Cerebellar cortex (tissue), 1 donor: ENCODE data around the gene ZNF132.
"Not testable (repeated sequence)": the region's sequence is repeated elsewhere in the genome, so short reads cannot be mapped to it uniquely, and the experiment has no call there.

Experiments
- DNase-seq: peaks from one replicate; pipeline ENCODE4 v3.0.0-alpha.2; 2015; ENCODE audit warnings: low spot score

ZNF132 gene

GRCh38 chr19:58406818-58407657 is 32.9 kb downstream of the ZNF132 start:
- DNase-seq: peak; percentile 50

- DNase-seq: not testable (repeated sequence)
Measured at GRCh38 chr19:58403920-58404478, 36.0 kb downstream of the ZNF132 start.

DNA sequence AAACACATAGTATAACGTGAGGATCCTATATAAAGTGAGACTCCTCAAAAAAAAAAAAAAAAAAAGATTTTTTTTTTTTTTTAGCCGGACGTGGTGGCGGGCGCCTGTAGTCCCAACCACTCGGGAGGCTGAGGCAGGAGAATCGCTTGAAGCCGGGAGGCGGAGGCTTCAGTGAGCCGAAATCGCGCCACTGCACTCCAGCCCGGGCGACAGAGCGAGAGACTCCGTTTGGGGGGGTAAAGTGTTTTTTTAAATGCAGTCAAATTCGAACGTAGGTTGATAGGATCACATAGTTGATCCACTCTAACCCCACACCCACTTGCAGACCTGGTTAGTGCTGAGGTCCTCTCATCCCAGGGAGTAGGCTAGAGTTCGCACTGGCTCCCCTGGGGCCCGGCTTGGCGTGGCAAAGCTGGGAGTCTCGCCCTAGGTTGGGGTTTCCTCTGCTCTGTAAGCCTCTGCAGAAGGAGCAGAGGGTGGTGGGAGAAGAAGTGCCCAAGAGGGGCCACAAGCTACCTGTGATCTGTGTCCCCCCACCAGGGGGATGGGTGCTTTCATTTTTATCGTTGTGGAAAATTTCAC is 38.0 kb downstream of the ZNF132 start:
- no peak for DNase-seq

- DNase-seq: peak; percentile 99
Measured at GRCh38 chr19:58400916-58401839, 38.8 kb downstream of the ZNF132 start.

DNA sequence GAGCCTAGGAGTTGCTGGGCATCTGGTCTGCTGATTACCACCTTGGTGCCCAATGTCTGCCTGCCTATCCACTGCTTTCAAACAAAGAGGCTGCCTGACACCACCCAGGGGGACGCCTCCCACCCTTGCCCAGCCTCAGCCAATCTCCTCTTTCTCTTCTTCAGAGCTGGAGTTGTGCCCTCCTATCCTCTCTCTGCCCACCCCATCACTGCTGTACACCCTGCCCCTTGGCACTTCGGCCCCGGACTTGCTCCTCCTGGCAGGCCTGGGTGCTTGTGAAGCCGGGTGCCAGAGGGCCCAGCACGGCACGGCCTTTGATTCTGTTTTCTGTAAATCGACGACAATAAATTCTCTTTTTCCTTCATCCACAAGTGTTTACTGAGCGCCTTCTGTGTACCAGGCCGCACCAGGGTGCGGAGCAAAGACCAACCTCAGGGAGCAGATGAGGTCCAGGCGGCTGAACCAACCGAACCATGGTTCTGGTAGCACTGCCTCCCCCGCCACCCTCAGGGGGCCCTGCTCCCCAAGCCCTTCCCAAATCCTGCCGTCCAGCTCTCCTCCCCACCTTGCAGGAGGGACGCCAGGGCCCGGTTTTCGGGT is 39.5 kb downstream of the ZNF132 start:
- peak; percentile 92 for DNase-seq

DNA sequence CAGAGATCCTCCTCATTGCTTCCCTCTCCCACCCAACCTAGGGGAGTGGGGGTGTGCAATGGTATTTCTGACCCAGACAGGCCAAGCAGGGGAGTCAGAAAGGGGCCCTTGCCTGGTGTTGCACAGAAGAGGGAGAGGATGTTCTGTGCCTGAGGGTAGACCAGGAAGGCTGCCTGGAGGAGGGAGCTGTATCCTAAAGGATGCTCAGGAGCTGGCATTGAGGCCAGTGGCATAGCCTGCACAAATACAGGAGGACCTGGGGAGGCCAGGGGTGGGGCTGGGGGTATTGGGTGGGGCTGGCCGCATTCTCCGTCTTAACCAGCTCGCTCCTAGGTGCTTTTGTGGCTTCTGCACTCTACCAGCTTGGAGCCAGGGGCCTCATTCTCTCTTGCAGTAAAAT is 40.0 kb downstream of the ZNF132 start:
- no peak for DNase-seq

DNA sequence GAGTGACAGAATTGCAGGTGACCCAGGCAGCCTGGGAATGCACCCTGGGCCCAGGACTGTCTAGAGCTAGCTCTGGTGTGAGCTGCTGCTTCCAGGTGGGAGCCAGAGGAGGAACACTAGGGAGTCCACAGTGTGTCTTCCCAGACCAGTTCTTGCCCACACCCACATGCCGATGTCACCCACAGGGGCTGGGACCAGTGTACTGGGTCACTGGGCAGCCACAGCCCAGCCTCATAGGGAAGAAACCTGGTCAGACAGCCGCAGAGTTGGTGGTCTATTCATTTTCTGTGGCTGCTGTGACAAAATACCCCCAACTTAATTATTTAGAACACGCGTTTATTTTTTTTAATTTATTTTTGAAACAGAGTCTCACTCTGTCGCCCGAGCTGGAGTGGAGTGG is 41.4 kb downstream of the ZNF132 start:
- DNase-seq: no peak

GRCh38 chr19:58398087-58398486 is 41.9 kb downstream of the ZNF132 start:
- no peak for DNase-seq

DNA sequence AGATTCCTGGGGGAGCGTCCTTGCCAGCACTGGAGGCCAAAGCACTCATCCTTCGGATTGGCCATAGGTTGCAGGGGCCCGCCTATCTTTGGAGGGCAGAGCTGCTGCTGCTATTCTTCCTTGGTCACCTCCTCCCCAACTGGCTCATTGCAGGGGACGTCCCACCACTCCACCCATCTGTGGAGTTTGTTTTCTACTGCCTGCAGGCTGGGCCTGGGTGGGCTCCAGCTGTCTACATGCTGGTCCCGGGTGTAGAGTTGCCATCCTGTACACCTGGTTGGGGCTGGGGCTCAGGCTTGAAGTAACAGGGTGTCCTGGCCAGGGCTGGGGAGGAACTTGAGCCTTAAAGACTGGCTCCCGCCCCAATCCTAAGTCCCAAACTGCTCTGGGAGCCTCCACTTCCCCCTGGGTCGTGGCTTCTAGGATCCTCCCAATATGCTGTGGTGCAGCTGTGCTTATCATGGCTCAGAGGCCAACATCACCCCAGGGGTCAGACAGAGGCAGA is 42.4 kb downstream of the ZNF132 start:
- peak; percentile 31 for DNase-seq

- DNase-seq: no peak
Measured at GRCh38 chr19:58396691-58397532, 43.0 kb downstream of the ZNF132 start.

- no peak for DNase-seq
Measured at GRCh38 chr19:58395979-58396627, 43.9 kb downstream of the ZNF132 start.

- peak; percentile 42 for DNase-seq
Measured at GRCh38 chr19:58395220-58395978, 44.6 kb downstream of the ZNF132 start, which contains the start of gene RNF225. Gene RNF225, plus strand, starts transcription at chr19:58395656. Its CDS starts 434 bp downstream, at chr19:58396090.

- peak; percentile 15 for DNase-seq
Measured at GRCh38 chr19:58394821-58395219, 45.1 kb downstream of the ZNF132 start.

DNA sequence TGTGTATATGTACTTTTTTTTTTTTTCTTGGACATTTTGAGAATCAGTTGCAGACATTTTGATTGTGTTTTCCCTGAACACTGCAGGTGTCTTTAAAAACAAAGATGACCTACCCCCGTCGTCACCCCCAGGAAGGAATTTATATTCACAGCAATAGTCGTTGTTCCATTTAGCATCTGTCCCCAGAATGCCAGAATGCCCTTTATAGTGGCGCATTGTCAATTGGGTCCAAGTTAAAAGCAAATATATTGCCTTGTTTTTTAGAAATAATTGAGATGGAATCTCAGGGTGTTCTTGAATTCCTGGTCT is 46.3 kb downstream of the ZNF132 start:
- DNase-seq: no peak

DNA sequence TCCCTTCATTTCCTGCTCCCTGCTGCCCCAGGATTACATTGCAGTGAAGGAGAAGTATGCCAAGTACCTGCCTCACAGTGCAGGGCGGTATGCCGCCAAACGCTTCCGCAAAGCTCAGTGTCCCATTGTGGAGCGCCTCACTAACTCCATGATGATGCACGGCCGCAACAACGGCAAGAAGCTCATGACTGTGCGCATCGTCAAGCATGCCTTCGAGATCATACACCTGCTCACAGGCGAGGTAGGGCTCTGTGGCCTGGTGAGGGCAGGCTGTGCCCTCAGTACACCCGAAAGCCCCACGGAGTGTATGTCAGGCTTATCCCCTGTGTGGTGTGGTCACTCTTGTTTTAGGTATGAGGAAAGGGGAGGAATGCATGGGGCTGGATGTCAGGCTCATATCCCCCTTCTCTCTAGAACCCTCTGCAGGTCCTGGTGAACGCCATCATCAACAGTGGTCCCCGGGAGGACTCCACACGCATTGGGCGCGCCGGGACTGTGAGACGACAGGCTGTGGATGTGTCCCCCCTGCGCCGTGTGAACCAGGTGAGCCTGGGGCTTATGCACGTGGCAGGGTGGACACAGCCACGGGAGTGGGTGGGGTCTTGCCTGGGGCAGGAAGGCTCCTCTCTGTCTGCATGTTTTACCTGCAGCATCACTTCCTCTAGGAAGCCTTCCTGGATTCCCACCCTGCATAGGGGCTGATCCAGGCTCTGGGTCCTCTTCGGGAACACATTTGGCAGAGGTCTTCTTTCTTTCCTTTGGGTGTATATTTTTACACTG is 46.8 kb downstream of the ZNF132 start:
- DNase-seq: peak; percentile 23

DNA sequence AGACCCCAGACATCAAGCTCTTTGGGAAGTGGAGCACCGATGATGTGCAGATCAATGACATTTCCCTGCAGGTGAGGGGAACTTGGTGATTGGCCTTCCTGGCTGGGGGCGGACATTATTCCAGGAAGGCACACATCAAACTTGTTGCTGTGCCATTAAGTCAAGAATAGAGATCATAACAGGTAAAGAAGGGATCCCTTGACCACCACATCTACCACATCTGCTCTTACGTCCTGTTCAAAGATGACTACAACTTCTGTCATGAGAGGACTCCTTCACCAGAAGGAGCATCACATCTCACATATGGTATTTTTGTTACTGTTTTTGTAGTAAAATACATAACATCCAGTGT is 51.8 kb downstream of the ZNF132 start:
- DNase-seq: no peak

DNA sequence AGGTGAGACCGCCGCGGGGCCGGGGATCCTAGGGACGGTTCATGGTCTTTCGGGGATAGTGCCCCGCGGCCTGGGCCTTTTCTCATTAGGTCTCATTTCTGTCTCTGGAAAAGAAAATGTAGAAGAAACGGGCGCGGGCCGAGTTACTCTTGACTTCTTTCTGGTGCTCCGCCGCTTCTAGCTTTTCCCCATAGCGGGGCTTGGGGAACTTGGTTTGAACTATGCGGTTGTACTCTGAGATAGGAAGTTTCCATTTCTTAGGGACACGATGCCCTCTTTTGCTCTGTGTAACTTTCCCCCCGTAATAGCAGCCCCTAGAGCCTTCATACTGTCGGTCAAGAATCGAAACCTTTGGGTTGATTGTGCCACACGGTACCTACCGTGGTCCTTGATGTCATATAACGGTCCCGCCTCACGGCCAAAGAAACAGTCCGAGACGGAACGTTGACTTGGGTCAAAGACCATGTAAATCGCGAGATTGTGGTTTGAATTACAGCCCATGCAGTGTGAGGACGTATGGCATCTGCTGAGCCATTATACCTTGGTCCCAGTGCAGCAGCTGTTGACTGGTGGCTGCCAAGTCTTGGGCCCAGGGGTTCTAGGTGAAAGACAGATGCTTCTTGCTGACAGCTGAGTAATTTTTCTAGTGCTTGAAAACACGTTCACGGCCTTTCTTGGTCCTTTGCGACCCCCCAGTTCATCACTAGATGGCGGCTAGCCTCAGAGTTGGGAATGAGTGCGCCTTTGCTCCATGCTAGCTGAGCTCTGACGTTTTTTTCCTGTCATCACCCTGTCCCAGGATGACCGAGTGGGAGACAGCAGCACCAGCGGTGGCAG is 52.4 kb downstream of the ZNF132 start:
- DNase-seq: no peak
